Measurements from ENCODE around the gene CUX1.

GRCh38 chr7:102211590-102212550, 394.4 kb downstream of the CUX1 start:
- peak; percentile 47; the same call in 1 of the 2 replicates for TF ChIP-seq TAF1 (IDR thresholded peaks at IDR 0.05; ENCODE audit: borderline replicate concordance, low read depth, low read length)
- TF ChIP-seq POLR2AphosphoS5 (IDR thresholded peaks at IDR 0.05; ENCODE audit: low read depth, low read length) = 0 out of 2 replicates have a peak, but pooled peaks have one; percentile 37

Measured in GM12892 (cell line).